Measurements from ENCODE around the gene CTNNA3. TPM values are rescaled to one million over a fixed set of nuclear protein-coding genes. Genes with fewer than 3 reads are reported as not detected.

The CTNNA3 gene
- total and polyA plus RNA-seq, 4 donors = 0.16 to 2.4 (median 1.4) TPM

GRCh38 chr10:66350622-66351399, 1345.2 kb downstream of the CTNNA3 start:
- H3K27me3 ChIP-seq (ENCODE audit: control insufficient read depth in 4 of 4, insufficient read depth in 4 of 4, low read length in 3 of 4) = no peaks in the 10 kb centered on the region
- no peak overlapping the region for H3K9ac ChIP-seq (ENCODE audit: low read depth in 1 of 2, low read length in 2 of 2)
- no peaks in the 10 kb centered on the region for H3K4me1 ChIP-seq (ENCODE audit: control insufficient read depth in 4 of 4, insufficient read depth in 4 of 4, low read length in 3 of 4)
- no peak for DNase-seq (ENCODE audit: low spot score)
- H3K9me3 ChIP-seq (ENCODE audit: control insufficient read depth in 4 of 4, low read length in 3 of 4) = no peaks in the 10 kb centered on the region
- 91% methylated on average over 1 of the region's 1 CpG for WGBS
- no peak overlapping the region for H3K4me3 ChIP-seq (ENCODE audit: low read depth in 1 of 3, low read length in 3 of 3)
- H3K27ac ChIP-seq (ENCODE audit: low read depth in 1 of 2, low read length in 2 of 2) = no peak overlapping the region
- no peak for TF ChIP-seq FOXA1 (IDR thresholded peaks at IDR 0.05)
- no peak for TF ChIP-seq MAX (IDR thresholded peaks at IDR 0.05)
- TF ChIP-seq REST (IDR thresholded peaks at IDR 0.05) = no peak
- TF ChIP-seq JUND (IDR thresholded peaks at IDR 0.05) = no peak
- TF ChIP-seq CTCF (IDR thresholded peaks at IDR 0.05; ENCODE audit: low read depth, low read length, missing input control) = no peak
- no peak for TF ChIP-seq HNF4G (IDR thresholded peaks at IDR 0.05)
- no peak for TF ChIP-seq ZBTB33 (IDR thresholded peaks at IDR 0.05)
- TF ChIP-seq SP1 (IDR thresholded peaks at IDR 0.05) = no peak
- no peak for TF ChIP-seq GABPA (IDR thresholded peaks at IDR 0.05 in 1 of 2, conservative IDR thresholded peaks at IDR 0.05 in 1 of 2)
- TF ChIP-seq FOXA2 (IDR thresholded peaks at IDR 0.05) = no peak
- no peak for TF ChIP-seq TAF1 (conservative IDR thresholded peaks at IDR 0.05)
- TF ChIP-seq EGR1 (IDR thresholded peaks at IDR 0.05; ENCODE audit: low read depth in 2 of 2) = no peak
- no peak for TF ChIP-seq RXRA (IDR thresholded peaks at IDR 0.05)
- no peak for TF ChIP-seq HNF4A (conservative IDR thresholded peaks at IDR 0.05)
- no peak for TF ChIP-seq YY1 (IDR thresholded peaks at IDR 0.05)
- no peak for TF ChIP-seq NR2F2 (IDR thresholded peaks at IDR 0.05)
- TF ChIP-seq ATF3 (IDR thresholded peaks at IDR 0.05) = no peak
- no peak for TF ChIP-seq RAD21 (IDR thresholded peaks at IDR 0.05)
- H3K36me3 ChIP-seq (ENCODE audit: control insufficient read depth in 4 of 4, insufficient read depth in 3 of 4, low read depth in 1 of 4, low read length in 3 of 4) = no peaks in the 10 kb centered on the region
